Measurements from ENCODE around the gene MRPL19.
A peak's percentile ranks its signal among the peaks of the same experiment; 100 is the strongest.

Gene MRPL19

GRCh38 chr2:75622500-75622899, 24.1 kb upstream of the MRPL19 start:
- H3K36me3 ChIP-seq (ENCODE audit: control insufficient read depth, insufficient read depth, low read length): no peaks in the 10 kb centered on the region
- no peaks in the 10 kb centered on the region for H3K4me1 ChIP-seq (ENCODE audit: control insufficient read depth, insufficient read depth, low read length)
- no peak overlapping the region for H3K9ac ChIP-seq (ENCODE audit: low read length)
- no peaks in the 10 kb centered on the region for H3K27me3 ChIP-seq (ENCODE audit: control insufficient read depth, insufficient read depth, low read length)
- H3K4me3 ChIP-seq (ENCODE audit: low read length): no peak overlapping the region
- no peak overlapping the region for H3K27ac ChIP-seq (ENCODE audit: low read depth, low read length)

GRCh38 chr2:75622929-75623328, 23.7 kb upstream of the MRPL19 start:
- no peaks in the 10 kb centered on the region for H3K27me3 ChIP-seq (ENCODE audit: control insufficient read depth, insufficient read depth, low read length)
- H3K9ac ChIP-seq (ENCODE audit: low read length): no peak overlapping the region
- H3K4me3 ChIP-seq (ENCODE audit: low read length): no peak overlapping the region
- no peaks in the 10 kb centered on the region for H3K36me3 ChIP-seq (ENCODE audit: control insufficient read depth, insufficient read depth, low read length)
- no peak overlapping the region for H3K27ac ChIP-seq (ENCODE audit: low read depth, low read length)
- no peaks in the 10 kb centered on the region for H3K4me1 ChIP-seq (ENCODE audit: control insufficient read depth, insufficient read depth, low read length)

GRCh38 chr2:75627902-75628504, 18.6 kb upstream of the MRPL19 start:
- no peaks in the 10 kb centered on the region for H3K36me3 ChIP-seq (ENCODE audit: control insufficient read depth, insufficient read depth, low read length)
- no peak overlapping the region for H3K9ac ChIP-seq (ENCODE audit: low read length)
- no peak overlapping the region for H3K27ac ChIP-seq (ENCODE audit: low read depth, low read length)
- H3K4me1 ChIP-seq (ENCODE audit: control insufficient read depth, insufficient read depth, low read length): no peaks in the 10 kb centered on the region
- no peak overlapping the region for H3K4me3 ChIP-seq (ENCODE audit: low read length)
- H3K27me3 ChIP-seq (ENCODE audit: control insufficient read depth, insufficient read depth, low read length): no peaks in the 10 kb centered on the region

- H3K9ac ChIP-seq (ENCODE audit: low read length): no peak overlapping the region
- H3K27me3 ChIP-seq (ENCODE audit: control insufficient read depth, insufficient read depth, low read length): no peaks in the 10 kb centered on the region
- no peaks in the 10 kb centered on the region for H3K4me1 ChIP-seq (ENCODE audit: control insufficient read depth, insufficient read depth, low read length)
- no peaks in the 10 kb centered on the region for H3K36me3 ChIP-seq (ENCODE audit: control insufficient read depth, insufficient read depth, low read length)
- H3K27ac ChIP-seq (ENCODE audit: low read depth, low read length): no peak overlapping the region
- H3K4me3 ChIP-seq (ENCODE audit: low read length): no peak overlapping the region
These were observed 14.4 kb upstream of the MRPL19 start for GRCh38 chr2:75632091-75632701.

- no peak overlapping the region for H3K9ac ChIP-seq (ENCODE audit: low read length)
- H3K27ac ChIP-seq (ENCODE audit: low read depth, low read length): no peak overlapping the region
- H3K4me3 ChIP-seq (ENCODE audit: low read length): no peak overlapping the region
- H3K27me3 ChIP-seq (ENCODE audit: control insufficient read depth, insufficient read depth, low read length): no peaks in the 10 kb centered on the region
- no peaks in the 10 kb centered on the region for H3K4me1 ChIP-seq (ENCODE audit: control insufficient read depth, insufficient read depth, low read length)
- H3K36me3 ChIP-seq (ENCODE audit: control insufficient read depth, insufficient read depth, low read length): no peaks in the 10 kb centered on the region
These were observed 13.8 kb upstream of the MRPL19 start for GRCh38 chr2:75632813-75633212.

- no peak overlapping the region for H3K27ac ChIP-seq (ENCODE audit: low read depth, low read length)
- no peaks in the 10 kb centered on the region for H3K27me3 ChIP-seq (ENCODE audit: control insufficient read depth, insufficient read depth, low read length)
- H3K9ac ChIP-seq (ENCODE audit: low read length): no peak overlapping the region
- no peaks in the 10 kb centered on the region for H3K36me3 ChIP-seq (ENCODE audit: control insufficient read depth, insufficient read depth, low read length)
- no peaks in the 10 kb centered on the region for H3K4me1 ChIP-seq (ENCODE audit: control insufficient read depth, insufficient read depth, low read length)
- no peak overlapping the region for H3K4me3 ChIP-seq (ENCODE audit: low read length)
These were observed 13.0 kb upstream of the MRPL19 start for GRCh38 chr2:75633620-75634019.

GRCh38 chr2:75634945-75635344, 11.6 kb upstream of the MRPL19 start:
- Histone ChIP-seq H3K4me1 (ENCODE audit: control insufficient read depth, insufficient read depth, low read length) (no peaks in the 10 kb centered on the region), H3K27me3 (ENCODE audit: control insufficient read depth, insufficient read depth, low read length) (no peaks in the 10 kb centered on the region), H3K27ac (ENCODE audit: low read depth, low read length) (no peak overlapping the region), H3K4me3 (ENCODE audit: low read length) (no peak overlapping the region), H3K9ac (ENCODE audit: low read length) (no peak overlapping the region), H3K36me3 (ENCODE audit: control insufficient read depth, insufficient read depth, low read length) (no peaks in the 10 kb centered on the region)

GRCh38 chr2:75637568-75637967, 9.0 kb upstream of the MRPL19 start:
- H3K4me1 ChIP-seq (ENCODE audit: control insufficient read depth, insufficient read depth, low read length): no peaks in the 10 kb centered on the region
- H3K4me3 ChIP-seq (ENCODE audit: low read length): no peak overlapping the region
- H3K27ac ChIP-seq (ENCODE audit: low read depth, low read length): no peak overlapping the region
- H3K9ac ChIP-seq (ENCODE audit: low read length): no peak overlapping the region
- no peaks in the 10 kb centered on the region for H3K36me3 ChIP-seq (ENCODE audit: control insufficient read depth, insufficient read depth, low read length)
- H3K27me3 ChIP-seq (ENCODE audit: control insufficient read depth, insufficient read depth, low read length): no peaks in the 10 kb centered on the region

GRCh38 chr2:75640621-75641121, 5.9 kb upstream of the MRPL19 start:
- Histone ChIP-seq H3K4me1 (ENCODE audit: control insufficient read depth, insufficient read depth, low read length) (no peaks in the 10 kb centered on the region), H3K27ac (ENCODE audit: low read depth, low read length) (no peak overlapping the region), H3K9ac (ENCODE audit: low read length) (no peak overlapping the region), H3K36me3 (ENCODE audit: control insufficient read depth, insufficient read depth, low read length) (no peaks in the 10 kb centered on the region), H3K4me3 (ENCODE audit: low read length) (no peak overlapping the region), H3K27me3 (ENCODE audit: control insufficient read depth, insufficient read depth, low read length) (no peaks in the 10 kb centered on the region)

- H3K27me3 ChIP-seq (ENCODE audit: control insufficient read depth, insufficient read depth, low read length): no peaks in the 10 kb centered on the region
- H3K36me3 ChIP-seq (ENCODE audit: control insufficient read depth, insufficient read depth, low read length): no peaks in the 10 kb centered on the region
- no peak overlapping the region for H3K27ac ChIP-seq (ENCODE audit: low read depth, low read length)
- H3K4me3 ChIP-seq (ENCODE audit: low read length): no peak overlapping the region
- no peak overlapping the region for H3K9ac ChIP-seq (ENCODE audit: low read length)
- H3K4me1 ChIP-seq (ENCODE audit: control insufficient read depth, insufficient read depth, low read length): no peaks in the 10 kb centered on the region
These were observed 5.0 kb upstream of the MRPL19 start for GRCh38 chr2:75641587-75641986.

- Histone ChIP-seq H3K27me3 (ENCODE audit: control insufficient read depth, insufficient read depth, low read length) (no peaks in the 10 kb centered on the region), H3K4me1 (ENCODE audit: control insufficient read depth, insufficient read depth, low read length) (peaks cover 3% of the 10 kb centered on the region), H3K36me3 (ENCODE audit: control insufficient read depth, insufficient read depth, low read length) (no peaks in the 10 kb centered on the region), H3K27ac (ENCODE audit: low read depth, low read length) (no peak overlapping the region), H3K4me3 (ENCODE audit: low read length) (no peak overlapping the region), H3K9ac (ENCODE audit: low read length) (no peak overlapping the region)
These were observed 2.6 kb upstream of the MRPL19 start for GRCh38 chr2:75643980-75644379.

- Histone ChIP-seq H3K4me1 (ENCODE audit: control insufficient read depth, insufficient read depth, low read length) (peaks cover 3% of the 10 kb centered on the region), H3K27me3 (ENCODE audit: control insufficient read depth, insufficient read depth, low read length) (no peaks in the 10 kb centered on the region), H3K27ac (ENCODE audit: low read depth, low read length) (no peak overlapping the region), H3K36me3 (ENCODE audit: control insufficient read depth, insufficient read depth, low read length) (no peaks in the 10 kb centered on the region), H3K4me3 (ENCODE audit: low read length) (no peak overlapping the region), H3K9ac (ENCODE audit: low read length) (no peak overlapping the region)
These were observed 940 bp upstream of the MRPL19 start for GRCh38 chr2:75645643-75646042.

- H3K4me3 ChIP-seq (ENCODE audit: low read length): peak overlapping the region; percentile 96
- peaks cover under 1% of the 10 kb centered on the region for H3K36me3 ChIP-seq (ENCODE audit: control insufficient read depth, insufficient read depth, low read length)
- no peaks in the 10 kb centered on the region for H3K27me3 ChIP-seq (ENCODE audit: control insufficient read depth, insufficient read depth, low read length)
- peak overlapping the region; percentile 71 for H3K27ac ChIP-seq (ENCODE audit: low read depth, low read length)
- peaks cover 3% of the 10 kb centered on the region for H3K4me1 ChIP-seq (ENCODE audit: control insufficient read depth, insufficient read depth, low read length)
- peak overlapping the region; percentile 71 for H3K9ac ChIP-seq (ENCODE audit: low read length)
These were observed 447 bp upstream of the MRPL19 start for GRCh38 chr2:75646090-75646582.

Measured in rectal smooth muscle tissue (tissue), 1 donor.